Neural progenitor cell (in vitro differentiated cells): ENCODE data around the gene KRTAP3-3. TPM values are rescaled to one million over a fixed set of nuclear protein-coding genes. Genes with fewer than 3 reads are reported as not detected.

Experiments
- DNase-seq: peaks from one replicate; pipeline ENCODE4 v3.0.0-alpha.2; 2016; ENCODE audit warnings: low spot score
- H2AFZ ChIP-seq: fragments of 200-600 bp; sonication (generic); replicated peaks from 2 replicates; pipeline ENCODE4 v1.6.1; 2016; ENCODE audit warnings: antibody characterized with exemption
- H3F3A ChIP-seq: fragments of 200-600 bp; sonication (generic); 2 replicates; pipeline ENCODE4 v1.6.1; 2016; ENCODE audit warnings: antibody characterized with exemption, low read depth
- H3K27ac ChIP-seq: fragments of 200-600 bp; sonication (generic); 2 replicates; pipeline ENCODE4 v1.5.1; 2016; ENCODE audit warnings: mild to moderate bottlenecking
- H3K27me3 ChIP-seq: fragments of 200-600 bp; sonication (generic); 2 replicates; pipeline ENCODE4 v1.6.1; 2016; ENCODE audit warnings: mild to moderate bottlenecking, moderate library complexity
- H3K36me3 ChIP-seq: fragments of 200-600 bp; sonication (generic); 2 replicates; pipeline ENCODE4 v1.5.1; 2016
- H3K4me1 ChIP-seq: fragments of 200-600 bp; sonication (generic); 2 replicates; pipeline ENCODE4 v1.6.1; 2016; ENCODE audit warnings: mixed run types
- H3K4me2 ChIP-seq: fragments of 200-600 bp; sonication (generic); 2 replicates; pipeline ENCODE4 v1.6.1; 2016
- H3K4me3 ChIP-seq: fragments of 200-600 bp; sonication (generic); 2 replicates; pipeline ENCODE4 v1.5.1; 2016
- H3K79me2 ChIP-seq: fragments of 200-600 bp; sonication (generic); 2 replicates; pipeline ENCODE4 v1.6.1; 2016; ENCODE audit warnings: low read depth
- H3K9ac ChIP-seq: fragments of 200-600 bp; sonication (generic); 2 replicates; pipeline ENCODE4 v1.6.1; 2016
- H3K9me3 ChIP-seq: fragments of 200-600 bp; sonication (generic); 2 replicates; pipeline ENCODE4 v1.5.1; 2016; ENCODE audit warnings: low read depth
- H4K20me1 ChIP-seq: fragments of 200-600 bp; sonication (generic); 2 replicates; pipeline ENCODE4 v1.6.1; 2016; ENCODE audit warnings: low read depth
- H3K27ac Mint-ChIP-seq: 3 replicates; pipeline ENCODE4 v1.8.0; 2021; ENCODE audit warnings: mixed read lengths
- H3K27me3 Mint-ChIP-seq: 2 replicates; pipeline ENCODE4 v1.8.0; 2022; ENCODE audit warnings: low read depth, mild to moderate bottlenecking, inconsistent platforms, moderate library complexity, mixed read lengths; ENCODE audit not compliant: insufficient read depth
- H3K36me3 Mint-ChIP-seq: 3 replicates; pipeline ENCODE4 v1.8.0; 2021; ENCODE audit warnings: mixed read lengths
- H3K4me1 Mint-ChIP-seq: 3 replicates; pipeline ENCODE4 v1.8.0; 2021; ENCODE audit warnings: mixed read lengths
- H3K4me3 Mint-ChIP-seq: 3 replicates; pipeline ENCODE4 v1.8.0; 2021; ENCODE audit warnings: mild to moderate bottlenecking, moderate library complexity, mixed read lengths
- H3K9me3 Mint-ChIP-seq: 3 replicates; pipeline ENCODE4 v1.8.0; 2020; ENCODE audit warnings: mixed read lengths
- EZH2 ChIP-seq: fragments of 200-600 bp; sonication (generic); IDR thresholded peaks from 2 replicates; pipeline ENCODE4 v1.6.1; 2017; ENCODE audit warnings: antibody characterized with exemption, mild to moderate bottlenecking, moderate library complexity
- EZH2phosphoT487 ChIP-seq: fragments of 200-600 bp; sonication (generic); IDR thresholded peaks from 2 replicates; pipeline ENCODE4 v1.6.1; 2017; ENCODE audit warnings: antibody characterized with exemption
- total RNA-seq: library from RNA; depleted of rRNA; stranded (reverse); fragments of >200 nt; gene quantifications from 2 replicates; pipeline ENCODE4 v1.2.3, GENCODE V29; 2015; ENCODE audit warnings: low replicate concordance
- TF ChIP-seq, protein P1 (sequence below): fragments of 200-600 bp; sonication (generic); IDR thresholded peaks from 2 replicates; pipeline ENCODE4 v1.5.1; 2017; ENCODE audit warnings: antibody characterized with exemption, mild to moderate bottlenecking

Gene KRTAP3-3
- total RNA-seq, 1 donor from 2014 or later = not detected

DNA sequence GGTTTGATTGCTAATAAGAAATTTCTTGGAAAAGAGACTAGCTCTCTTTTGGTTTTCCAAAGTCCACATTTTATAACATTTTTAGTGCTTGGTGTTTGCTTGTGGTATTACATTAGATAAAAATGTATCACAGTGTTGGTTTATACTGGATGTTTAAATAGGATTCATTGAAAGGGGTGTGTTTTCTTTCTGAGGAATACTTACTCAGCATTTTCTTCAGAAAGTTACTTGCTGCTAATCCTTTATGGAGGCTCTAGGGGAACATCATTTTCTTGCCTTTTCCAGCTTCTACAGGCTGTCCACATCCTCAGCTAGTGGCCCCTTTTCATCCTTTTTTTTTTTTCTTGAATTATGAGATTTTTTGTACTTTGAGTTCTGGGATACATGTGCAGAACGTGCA, 26.4 kb downstream of the KRTAP3-3 start:
- H3K9me3 ChIP-seq = peaks cover 8% of the 10 kb centered on the region
- Mint-ChIP-seq H3K27me3 (no peaks in the 10 kb centered on the region), H3K36me3 (no peaks in the 10 kb centered on the region), H3K4me1 (no peaks in the 10 kb centered on the region), H3K4me3 (no peak overlapping the region), H3K9me3 (no peaks in the 10 kb centered on the region), H3K27ac (no peak overlapping the region)
- no peaks in the 10 kb centered on the region for H4K20me1 ChIP-seq
- H3K27ac ChIP-seq = no peak overlapping the region
- no peak overlapping the region for H2AFZ ChIP-seq
- no peaks in the 10 kb centered on the region for H3K27me3 ChIP-seq
- H3K4me1 ChIP-seq = no peaks in the 10 kb centered on the region
- no peak overlapping the region for H3K9ac ChIP-seq
- H3K4me2 ChIP-seq = no peak overlapping the region
- no peak overlapping the region for H3K4me3 ChIP-seq
- H3F3A ChIP-seq = no peaks in the 10 kb centered on the region
- no peaks in the 10 kb centered on the region for H3K36me3 ChIP-seq
- no peak for DNase-seq
- TF ChIP-seq EZH2phosphoT487 (no peak), EZH2 (no peak)
- TF ChIP-seq, protein P1, sequence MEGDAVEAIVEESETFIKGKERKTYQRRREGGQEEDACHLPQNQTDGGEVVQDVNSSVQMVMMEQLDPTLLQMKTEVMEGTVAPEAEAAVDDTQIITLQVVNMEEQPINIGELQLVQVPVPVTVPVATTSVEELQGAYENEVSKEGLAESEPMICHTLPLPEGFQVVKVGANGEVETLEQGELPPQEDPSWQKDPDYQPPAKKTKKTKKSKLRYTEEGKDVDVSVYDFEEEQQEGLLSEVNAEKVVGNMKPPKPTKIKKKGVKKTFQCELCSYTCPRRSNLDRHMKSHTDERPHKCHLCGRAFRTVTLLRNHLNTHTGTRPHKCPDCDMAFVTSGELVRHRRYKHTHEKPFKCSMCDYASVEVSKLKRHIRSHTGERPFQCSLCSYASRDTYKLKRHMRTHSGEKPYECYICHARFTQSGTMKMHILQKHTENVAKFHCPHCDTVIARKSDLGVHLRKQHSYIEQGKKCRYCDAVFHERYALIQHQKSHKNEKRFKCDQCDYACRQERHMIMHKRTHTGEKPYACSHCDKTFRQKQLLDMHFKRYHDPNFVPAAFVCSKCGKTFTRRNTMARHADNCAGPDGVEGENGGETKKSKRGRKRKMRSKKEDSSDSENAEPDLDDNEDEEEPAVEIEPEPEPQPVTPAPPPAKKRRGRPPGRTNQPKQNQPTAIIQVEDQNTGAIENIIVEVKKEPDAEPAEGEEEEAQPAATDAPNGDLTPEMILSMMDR = no peak
- H3K79me2 ChIP-seq = no peaks in the 10 kb centered on the region

DNA sequence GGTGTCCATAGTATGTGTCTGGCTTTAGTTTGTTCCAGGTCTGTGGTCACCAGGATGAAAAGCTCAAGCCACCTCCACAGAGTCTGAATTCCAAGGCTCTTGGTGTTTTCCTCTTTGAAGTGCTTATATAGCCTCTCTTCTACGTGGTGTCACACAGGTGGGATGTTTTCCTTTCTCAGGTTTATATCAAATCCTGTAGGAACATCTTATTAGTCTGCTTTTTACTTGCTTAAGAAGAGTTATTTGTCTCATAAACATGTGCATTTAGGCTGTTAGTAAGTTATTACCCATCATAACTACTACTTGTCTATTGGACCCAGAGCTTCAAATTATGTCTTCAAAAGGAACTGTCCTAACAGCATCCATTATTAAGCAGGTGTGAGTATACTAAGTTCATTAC, 27.1 kb downstream of the KRTAP3-3 start, which contains the start of gene KRT39:
KRT39 (minus strand) TSS at position 101 of the 400 bp plus-strand sequence; CDS start at position 9, 92 bp downstream.
- Histone ChIP-seq H3F3A (no peaks in the 10 kb centered on the region), H4K20me1 (no peaks in the 10 kb centered on the region), H3K79me2 (no peaks in the 10 kb centered on the region), H3K27me3 (no peaks in the 10 kb centered on the region), H3K27ac (no peak within 1 kb of the TSS), H3K4me3 (no peak within 1 kb of the TSS), H3K36me3 (no peaks in the 10 kb centered on the region), H2AFZ (peak within 1 kb of the TSS; percentile 57), H3K4me1 (no peaks in the 10 kb centered on the region), H3K9me3 (peaks cover 8% of the 10 kb centered on the region), H3K9ac (no peak within 1 kb of the TSS), H3K4me2 (no peak within 1 kb of the TSS)
- TF ChIP-seq EZH2phosphoT487 (no peak), EZH2 (no peak)
- TF ChIP-seq, protein P1 = no peak
- no peaks in the 10 kb centered on the region for H3K9me3 Mint-ChIP-seq
- no peaks in the 10 kb centered on the region for H3K27me3 Mint-ChIP-seq
- DNase-seq = no peak
- H3K27ac Mint-ChIP-seq = no peak within 1 kb of the TSS
- H3K36me3 Mint-ChIP-seq = no peaks in the 10 kb centered on the region
- H3K4me3 Mint-ChIP-seq = no peak within 1 kb of the TSS
- no peaks in the 10 kb centered on the region for H3K4me1 Mint-ChIP-seq

DNA sequence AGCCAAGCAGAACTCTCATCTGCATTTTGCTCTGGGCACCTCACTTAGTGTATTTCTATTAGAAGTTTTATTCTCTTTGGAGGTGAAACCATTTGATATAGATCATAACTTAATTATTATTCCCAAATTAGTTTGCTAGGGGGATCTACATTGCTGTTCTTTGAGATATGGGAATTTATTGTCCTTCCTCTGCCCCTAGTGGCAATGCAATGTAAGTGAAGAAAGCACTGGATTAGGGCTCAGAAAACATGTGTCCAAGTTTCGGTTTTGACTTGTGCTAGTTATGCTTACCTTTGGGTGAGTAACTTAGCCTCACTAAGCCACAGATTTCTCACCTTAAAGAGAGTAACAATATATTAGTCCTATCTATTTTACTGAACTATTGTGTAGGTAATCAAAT, 30.1 kb downstream of the KRTAP3-3 start:
- H3K4me3 ChIP-seq = no peak overlapping the region
- H2AFZ ChIP-seq = peak overlapping the region; percentile 55
- no peaks in the 10 kb centered on the region for H3K79me2 ChIP-seq
- H3F3A ChIP-seq = no peaks in the 10 kb centered on the region
- H3K27me3 ChIP-seq = no peaks in the 10 kb centered on the region
- TF ChIP-seq, protein P1 = peak; percentile 68
- no peak for TF ChIP-seq EZH2
- Mint-ChIP-seq H3K27me3 (no peaks in the 10 kb centered on the region), H3K4me3 (no peak overlapping the region), H3K9me3 (no peaks in the 10 kb centered on the region), H3K27ac (no peak overlapping the region), H3K36me3 (no peaks in the 10 kb centered on the region), H3K4me1 (no peaks in the 10 kb centered on the region)
- no peak overlapping the region for H3K9ac ChIP-seq
- H4K20me1 ChIP-seq = no peaks in the 10 kb centered on the region
- H3K4me2 ChIP-seq = no peak overlapping the region
- no peak for DNase-seq
- H3K27ac ChIP-seq = no peak overlapping the region
- no peaks in the 10 kb centered on the region for H3K4me1 ChIP-seq
- no peaks in the 10 kb centered on the region for H3K36me3 ChIP-seq
- no peaks in the 10 kb centered on the region for H3K9me3 ChIP-seq
